NOMO-1 treated with DMSO at 0.1 percent for 48 hours (cell line): ENCODE results near the gene TRPM2.

Experiments used
- DNase-seq: peaks from one replicate; lab custom pipeline; 2025; ENCODE audit not compliant: unreplicated experiment; lab: John Stamatoyannopoulos, UW

TRPM2 gene

GRCh38 chr21:44374601-44375280, 21.3 kb downstream of the TRPM2 start:
- DNase-seq: no peak

- peak; percentile 61 for DNase-seq
Observed at GRCh38 chr21:44375281-44375651, 21.8 kb downstream of the TRPM2 start.

GRCh38 chr21:44375761-44376241, 22.4 kb downstream of the TRPM2 start:
- DNase-seq: no peak

- DNase-seq: no peak
Observed at GRCh38 chr21:44376606-44377005, 23.2 kb downstream of the TRPM2 start.

- no peak for DNase-seq
Observed at GRCh38 chr21:44377201-44377921, 23.9 kb downstream of the TRPM2 start.

GRCh38 chr21:44377922-44378645, 24.7 kb downstream of the TRPM2 start:
- no peak for DNase-seq

GRCh38 chr21:44378646-44379514, 25.5 kb downstream of the TRPM2 start:
- DNase-seq: no peak

GRCh38 chr21:44379515-44379848, 26.1 kb downstream of the TRPM2 start:
- no peak for DNase-seq

GRCh38 chr21:44379991-44380865, 26.8 kb downstream of the TRPM2 start:
- DNase-seq: no peak

GRCh38 chr21:44380876-44381275, 27.5 kb downstream of the TRPM2 start:
- DNase-seq: no peak

- no peak for DNase-seq
Observed at GRCh38 chr21:44381874-44382273, 28.5 kb downstream of the TRPM2 start.

GRCh38 chr21:44382536-44382935, 29.1 kb downstream of the TRPM2 start:
- DNase-seq: no peak

- DNase-seq: no peak
Observed at GRCh38 chr21:44383216-44383615, 29.8 kb downstream of the TRPM2 start.

- no peak for DNase-seq
Observed at GRCh38 chr21:44384968-44385367, 31.5 kb downstream of the TRPM2 start.

- DNase-seq: no peak
Observed at GRCh38 chr21:44389335-44389734, 35.9 kb downstream of the TRPM2 start.

GRCh38 chr21:44390886-44391285, 37.5 kb downstream of the TRPM2 start:
- DNase-seq: no peak

GRCh38 chr21:44391345-44392091, 38.1 kb downstream of the TRPM2 start:
- DNase-seq: peak; percentile 20

GRCh38 chr21:44392185-44392584, 38.8 kb downstream of the TRPM2 start:
- DNase-seq: no peak

GRCh38 chr21:44392916-44393315, 39.5 kb downstream of the TRPM2 start:
- DNase-seq: no peak
